GM12878 (cell line): Measurements from ENCODE around the gene GRB10.

Experiments
- CHD4 ChIP-seq: fragments of 200-600 bp; sonication (generic); IDR thresholded peaks from 2 replicates; pipeline ENCODE4 v1.6.1; 2016; ENCODE audit warnings: mild to moderate bottlenecking
- JUNB ChIP-seq: IDR thresholded peaks from 2 replicates; pipeline ENCODE4 v1.6.1; 2016; ENCODE audit warnings: antibody characterized with exemption, mild to moderate bottlenecking
- NFYB ChIP-seq: IDR thresholded peaks from 2 replicates; pipeline ENCODE4 v1.6.1; 2011; ENCODE audit warnings: low read depth, mild to moderate bottlenecking, low read length, improper control_type of control experiment, moderate library complexity; ENCODE audit not compliant: insufficient read depth
- TAF1 ChIP-seq: IDR thresholded peaks from 2 replicates; pipeline ENCODE4 v1.6.1; 2011; ENCODE audit warnings: mild to moderate bottlenecking, low read depth, low read length, borderline replicate concordance
- TF ChIP-seq, protein P1 (sequence below): fragments of 450-650 bp; IDR thresholded peaks from 2 replicates; pipeline ENCODE4 v1.6.1; 2017; ENCODE audit warnings: mild to moderate bottlenecking, moderate library complexity
- TF ChIP-seq, protein P2 (sequence below): IDR thresholded peaks from 2 replicates; pipeline ENCODE4 v1.6.1; 2011; ENCODE audit warnings: low read depth, low read length, improper control_type of control experiment, borderline replicate concordance
- TF ChIP-seq, protein P3 (sequence below): IDR thresholded peaks from 2 replicates; pipeline ENCODE4 v1.6.1; 2011; ENCODE audit warnings: borderline replicate concordance, low read depth, mild to moderate bottlenecking, moderate library complexity, low read length; ENCODE audit not compliant: insufficient read depth, poor library complexity, severe bottlenecking
- TF ChIP-seq, protein P4 (sequence below), 3 experiments: IDR thresholded peaks in 2 of 3; conservative IDR thresholded peaks in 1 of 3; 2 replicates each; pipeline ENCODE4 v1.5.1; 2011; ENCODE audit warnings: low read depth in 3 of 3, low read length in 3 of 3, mild to moderate bottlenecking in 3 of 3, control low read depth in 2 of 3, moderate library complexity in 2 of 3, inconsistent platforms in 1 of 3, mixed read lengths in 1 of 3; ENCODE audit not compliant: control insufficient read depth in 2 of 3, insufficient read depth in 1 of 3; ENCODE audit errors: extremely low read depth in 1 of 3
- TF ChIP-seq, protein P5 (sequence below): IDR thresholded peaks from 2 replicates; pipeline ENCODE4 v1.6.1; 2012; ENCODE audit warnings: low read depth, low read length, improper control_type of control experiment

DNA sequence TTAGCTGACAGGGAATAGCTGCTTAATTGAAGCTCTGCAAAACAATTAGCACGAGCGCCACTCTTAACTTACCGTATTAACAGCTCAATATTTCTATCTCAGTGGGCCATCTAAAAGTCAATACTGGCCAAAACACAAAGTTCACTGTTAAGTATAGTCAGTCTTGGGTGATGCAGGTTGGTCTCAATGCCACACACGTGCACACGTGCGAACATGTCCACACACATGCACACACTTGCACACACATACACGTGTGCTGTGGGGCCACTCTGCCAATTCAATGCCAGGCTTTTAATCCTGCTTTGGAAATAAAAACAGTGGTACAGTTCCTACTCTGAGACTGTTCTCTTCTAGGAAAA, 105.1 kb downstream of the GRB10 start:
- TF ChIP-seq NFYB (no peak), JUNB (no peak), TAF1 (no peak), CHD4 (no peak)
- TF ChIP-seq, protein P1, sequence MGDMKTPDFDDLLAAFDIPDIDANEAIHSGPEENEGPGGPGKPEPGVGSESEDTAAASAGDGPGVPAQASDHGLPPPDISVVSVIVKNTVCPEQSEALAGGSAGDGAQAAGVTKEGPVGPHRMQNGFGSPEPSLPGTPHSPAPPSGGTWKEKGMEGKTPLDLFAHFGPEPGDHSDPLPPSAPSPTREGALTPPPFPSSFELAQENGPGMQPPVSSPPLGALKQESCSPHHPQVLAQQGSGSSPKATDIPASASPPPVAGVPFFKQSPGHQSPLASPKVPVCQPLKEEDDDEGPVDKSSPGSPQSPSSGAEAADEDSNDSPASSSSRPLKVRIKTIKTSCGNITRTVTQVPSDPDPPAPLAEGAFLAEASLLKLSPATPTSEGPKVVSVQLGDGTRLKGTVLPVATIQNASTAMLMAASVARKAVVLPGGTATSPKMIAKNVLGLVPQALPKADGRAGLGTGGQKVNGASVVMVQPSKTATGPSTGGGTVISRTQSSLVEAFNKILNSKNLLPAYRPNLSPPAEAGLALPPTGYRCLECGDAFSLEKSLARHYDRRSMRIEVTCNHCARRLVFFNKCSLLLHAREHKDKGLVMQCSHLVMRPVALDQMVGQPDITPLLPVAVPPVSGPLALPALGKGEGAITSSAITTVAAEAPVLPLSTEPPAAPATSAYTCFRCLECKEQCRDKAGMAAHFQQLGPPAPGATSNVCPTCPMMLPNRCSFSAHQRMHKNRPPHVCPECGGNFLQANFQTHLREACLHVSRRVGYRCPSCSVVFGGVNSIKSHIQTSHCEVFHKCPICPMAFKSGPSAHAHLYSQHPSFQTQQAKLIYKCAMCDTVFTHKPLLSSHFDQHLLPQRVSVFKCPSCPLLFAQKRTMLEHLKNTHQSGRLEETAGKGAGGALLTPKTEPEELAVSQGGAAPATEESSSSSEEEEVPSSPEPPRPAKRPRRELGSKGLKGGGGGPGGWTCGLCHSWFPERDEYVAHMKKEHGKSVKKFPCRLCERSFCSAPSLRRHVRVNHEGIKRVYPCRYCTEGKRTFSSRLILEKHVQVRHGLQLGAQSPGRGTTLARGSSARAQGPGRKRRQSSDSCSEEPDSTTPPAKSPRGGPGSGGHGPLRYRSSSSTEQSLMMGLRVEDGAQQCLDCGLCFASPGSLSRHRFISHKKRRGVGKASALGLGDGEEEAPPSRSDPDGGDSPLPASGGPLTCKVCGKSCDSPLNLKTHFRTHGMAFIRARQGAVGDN, result no peak
- TF ChIP-seq, protein P2, sequence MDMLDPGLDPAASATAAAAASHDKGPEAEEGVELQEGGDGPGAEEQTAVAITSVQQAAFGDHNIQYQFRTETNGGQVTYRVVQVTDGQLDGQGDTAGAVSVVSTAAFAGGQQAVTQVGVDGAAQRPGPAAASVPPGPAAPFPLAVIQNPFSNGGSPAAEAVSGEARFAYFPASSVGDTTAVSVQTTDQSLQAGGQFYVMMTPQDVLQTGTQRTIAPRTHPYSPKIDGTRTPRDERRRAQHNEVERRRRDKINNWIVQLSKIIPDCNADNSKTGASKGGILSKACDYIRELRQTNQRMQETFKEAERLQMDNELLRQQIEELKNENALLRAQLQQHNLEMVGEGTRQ, result no peak
- TF ChIP-seq, protein P3, sequence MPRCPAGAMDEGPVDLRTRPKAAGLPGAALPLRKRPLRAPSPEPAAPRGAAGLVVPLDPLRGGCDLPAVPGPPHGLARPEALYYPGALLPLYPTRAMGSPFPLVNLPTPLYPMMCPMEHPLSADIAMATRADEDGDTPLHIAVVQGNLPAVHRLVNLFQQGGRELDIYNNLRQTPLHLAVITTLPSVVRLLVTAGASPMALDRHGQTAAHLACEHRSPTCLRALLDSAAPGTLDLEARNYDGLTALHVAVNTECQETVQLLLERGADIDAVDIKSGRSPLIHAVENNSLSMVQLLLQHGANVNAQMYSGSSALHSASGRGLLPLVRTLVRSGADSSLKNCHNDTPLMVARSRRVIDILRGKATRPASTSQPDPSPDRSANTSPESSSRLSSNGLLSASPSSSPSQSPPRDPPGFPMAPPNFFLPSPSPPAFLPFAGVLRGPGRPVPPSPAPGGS, result no peak
- TF ChIP-seq, protein P4, sequence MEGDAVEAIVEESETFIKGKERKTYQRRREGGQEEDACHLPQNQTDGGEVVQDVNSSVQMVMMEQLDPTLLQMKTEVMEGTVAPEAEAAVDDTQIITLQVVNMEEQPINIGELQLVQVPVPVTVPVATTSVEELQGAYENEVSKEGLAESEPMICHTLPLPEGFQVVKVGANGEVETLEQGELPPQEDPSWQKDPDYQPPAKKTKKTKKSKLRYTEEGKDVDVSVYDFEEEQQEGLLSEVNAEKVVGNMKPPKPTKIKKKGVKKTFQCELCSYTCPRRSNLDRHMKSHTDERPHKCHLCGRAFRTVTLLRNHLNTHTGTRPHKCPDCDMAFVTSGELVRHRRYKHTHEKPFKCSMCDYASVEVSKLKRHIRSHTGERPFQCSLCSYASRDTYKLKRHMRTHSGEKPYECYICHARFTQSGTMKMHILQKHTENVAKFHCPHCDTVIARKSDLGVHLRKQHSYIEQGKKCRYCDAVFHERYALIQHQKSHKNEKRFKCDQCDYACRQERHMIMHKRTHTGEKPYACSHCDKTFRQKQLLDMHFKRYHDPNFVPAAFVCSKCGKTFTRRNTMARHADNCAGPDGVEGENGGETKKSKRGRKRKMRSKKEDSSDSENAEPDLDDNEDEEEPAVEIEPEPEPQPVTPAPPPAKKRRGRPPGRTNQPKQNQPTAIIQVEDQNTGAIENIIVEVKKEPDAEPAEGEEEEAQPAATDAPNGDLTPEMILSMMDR (IDR thresholded peaks at IDR 0.05 in 2 of 3, conservative IDR thresholded peaks at IDR 0.05 in 1 of 3; ENCODE audit: control insufficient read depth in 2 of 3, extremely low read depth in 1 of 3, insufficient read depth in 1 of 3, low read depth in 3 of 3, low read length in 3 of 3), result no peak
- TF ChIP-seq, protein P5, sequence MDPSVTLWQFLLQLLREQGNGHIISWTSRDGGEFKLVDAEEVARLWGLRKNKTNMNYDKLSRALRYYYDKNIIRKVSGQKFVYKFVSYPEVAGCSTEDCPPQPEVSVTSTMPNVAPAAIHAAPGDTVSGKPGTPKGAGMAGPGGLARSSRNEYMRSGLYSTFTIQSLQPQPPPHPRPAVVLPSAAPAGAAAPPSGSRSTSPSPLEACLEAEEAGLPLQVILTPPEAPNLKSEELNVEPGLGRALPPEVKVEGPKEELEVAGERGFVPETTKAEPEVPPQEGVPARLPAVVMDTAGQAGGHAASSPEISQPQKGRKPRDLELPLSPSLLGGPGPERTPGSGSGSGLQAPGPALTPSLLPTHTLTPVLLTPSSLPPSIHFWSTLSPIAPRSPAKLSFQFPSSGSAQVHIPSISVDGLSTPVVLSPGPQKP, result no peak
